Erythroblast (primary cell): Measurements from ENCODE around the gene GNG4.

Experiments
- GATA1 ChIP-seq: IDR thresholded peaks from 2 replicates; pipeline ENCODE4 v1.6.1; 2011; ENCODE audit warnings: low read depth, mild to moderate bottlenecking, control low read depth, low read length, moderate library complexity
- POLR2A ChIP-seq: IDR thresholded peaks from 2 replicates; pipeline ENCODE4 v1.6.1; 2011; ENCODE audit warnings: mild to moderate bottlenecking, low read length

GRCh38 chr1:235675152-235675890 lies 25.7 kb upstream of the GNG4 start:
- TF ChIP-seq POLR2A: no peak
- no peak for TF ChIP-seq GATA1
